Kidney (tissue), 14 donors: ENCODE results near the gene ACOT12. TPM values are rescaled to one million over a fixed set of nuclear protein-coding genes. Genes with fewer than 3 reads are reported as not detected.

ENCODE experiments used
- DNase-seq, 5 donors: peaks; one replicate each; pipeline ENCODE4 v3.0.0-alpha.2; 2013 to 2020
- FAIRE-seq: peaks from 2 replicates; lab custom pipeline; 2012; peaks lifted over from hg19 to GRCh38; lab: Jason Lieb, UNC
- H3K27ac ChIP-seq, 2 donors: one replicate each; pipeline ENCODE4 v1.7.0; 2013; ENCODE audit warnings: low read depth in 2 of 2, low read length in 2 of 2, inconsistent platforms in 1 of 2
- H3K27me3 ChIP-seq: one replicate; pipeline ENCODE4 v1.7.1; 2013; ENCODE audit warnings: low read length, inconsistent platforms; ENCODE audit not compliant: control insufficient read depth, insufficient read depth
- H3K36me3 ChIP-seq, 3 donors: one replicate each; pipeline versions ENCODE4 v1.7.0 to v1.7.1; 2013; ENCODE audit warnings: low read length in 3 of 3, control low read depth in 1 of 3, inconsistent platforms in 1 of 3; ENCODE audit not compliant: insufficient read depth in 3 of 3, control insufficient read depth in 2 of 3
- H3K4me1 ChIP-seq, 3 donors: one replicate each; pipeline versions ENCODE4 v1.7.0 to v1.7.1; 2013; ENCODE audit warnings: low read length in 3 of 3, inconsistent platforms in 1 of 3, low read depth in 1 of 3; ENCODE audit not compliant: control insufficient read depth in 2 of 3, insufficient read depth in 2 of 3
- H3K4me3 ChIP-seq, 3 donors: one replicate each; pipeline versions ENCODE4 v1.7.0 to v1.8.1; 2013; ENCODE audit warnings: low read length in 3 of 3, control low read depth in 1 of 3, inconsistent platforms in 1 of 3
- H3K9ac ChIP-seq, 3 donors: one replicate each; pipeline versions ENCODE4 v1.7.0 to v1.7.1; 2013; ENCODE audit warnings: low read length in 3 of 3, control low read depth in 1 of 3, inconsistent platforms in 1 of 3
- H3K9me3 ChIP-seq, 3 donors: one replicate each; pipeline versions ENCODE4 v1.7.0 to v1.7.1; 2013; ENCODE audit warnings: low read length in 3 of 3, control low read depth in 1 of 3, inconsistent platforms in 1 of 3; ENCODE audit not compliant: control insufficient read depth in 2 of 3, insufficient read depth in 1 of 3
- CTCF ChIP-seq: IDR thresholded peaks from 3 replicates; pipeline ENCODE4 v1.5.1; 2012; ENCODE audit warnings: mild to moderate bottlenecking, moderate library complexity, borderline replicate concordance; ENCODE audit not compliant: insufficient read depth; ENCODE audit errors: extremely low read depth
- intact Hi-C: fragments of 100-400 bp; cut with DNase I; formaldehyde crosslinking; loops from one replicate; pipeline ENCODE4 v1.11.1; 2022
- polyA plus RNA-seq: library from polyadenylated mRNA; stranded (reverse); fragments of 350-450 nt; fragmentation: Illumina TruSeq; extraction: RNeasy Lipid Tissue Mini Kit (QIAGEN cat#74804); gene quantifications from one replicate; pipeline ENCODE4 v1.2.3, GENCODE V29; 2014; ENCODE audit warnings: low read depth, low replicate concordance; ENCODE audit not compliant: insufficient read depth
- total RNA-seq: library from RNA; stranded (reverse); fragmentation: NEBNext Ultra II Directional; extraction: Animal tissue kit (Norgen Biotek cat#: 25700); gene quantifications from one replicate; pipeline ENCODE4 v1.2.1, GENCODE V29; 2021
- donor health status: control.
- donor health status: control.
- donor health status: control.
- donor health status: control.
- donor health status: control.
- donor health status: DM: yes; HTN: yes; CAD: no.
- donor health status: Normal renal cell carcinoma (clear cell type).

ACOT12 gene
- total and polyA plus RNA-seq, 2 donors from 2014 or later = 2.2 TPM; not detected in 1

GRCh38 chr5:81400375-81400774, 6.4 kb upstream of the ACOT12 start:
- Histone ChIP-seq H3K4me3 (no peak overlapping the region), H3K27ac (no peak overlapping the region), H3K36me3 (no peaks in the 10 kb centered on the region), H3K27me3 (no peaks in the 10 kb centered on the region), H3K4me1 (no peaks in the 10 kb centered on the region), H3K9me3 (no peaks in the 10 kb centered on the region), H3K9ac (no peak overlapping the region)
- FAIRE-seq = no peak
- DNase-seq = no peak
- intact Hi-C loops = no loop called here
- no peak for TF ChIP-seq CTCF

DNA sequence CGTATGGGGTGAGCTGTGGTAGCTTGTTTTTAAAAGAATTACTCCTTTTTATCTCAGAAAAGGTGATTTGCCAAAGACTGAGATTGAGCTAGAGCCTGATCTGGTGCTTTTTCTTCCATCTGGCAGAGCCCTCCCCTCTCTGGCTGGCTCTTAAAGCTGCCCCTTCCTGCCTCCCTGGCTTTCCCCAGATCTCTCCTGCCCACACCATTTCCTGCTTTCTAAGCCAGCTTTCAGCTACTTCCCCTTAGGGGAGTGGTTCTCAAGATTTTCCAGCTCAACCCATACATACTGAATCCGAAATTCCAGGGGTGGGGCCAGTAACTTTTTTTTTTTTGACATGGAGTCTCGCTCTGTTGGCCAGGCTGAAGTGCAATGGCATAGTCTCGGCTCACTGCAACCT, 4.8 kb upstream of the ACOT12 start:
- no peak for TF ChIP-seq CTCF
- Histone ChIP-seq H3K27ac (no peak overlapping the region), H3K27me3 (no peaks in the 10 kb centered on the region), H3K4me1 (no peaks in the 10 kb centered on the region), H3K36me3 (no peaks in the 10 kb centered on the region), H3K9me3 (no peaks in the 10 kb centered on the region), H3K9ac (no peak overlapping the region), H3K4me3 (no peak overlapping the region)
- DNase-seq (no peak), FAIRE-seq (no peak)
- intact Hi-C loops = no loop called here

DNA sequence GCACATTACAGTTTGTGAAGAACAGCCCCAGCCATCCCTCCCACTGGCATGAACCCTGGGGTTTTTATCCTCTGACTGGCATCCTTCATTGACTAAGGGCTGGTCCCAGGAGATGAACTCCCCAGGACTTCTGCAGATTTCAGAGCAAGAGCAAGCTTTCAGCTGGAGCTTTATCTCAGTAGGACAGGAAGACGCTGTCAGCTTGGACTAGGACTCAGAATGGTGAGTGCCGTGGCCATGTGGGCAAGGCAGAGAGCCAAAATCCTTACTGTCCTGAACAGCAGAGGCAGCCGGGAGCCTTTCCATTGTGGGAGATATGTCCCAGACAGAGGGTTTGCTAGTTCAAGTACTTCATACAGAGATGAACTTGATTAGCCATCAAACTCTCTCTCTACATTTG, 3.2 kb upstream of the ACOT12 start:
- Histone ChIP-seq H3K4me3 (no peak overlapping the region), H3K4me1 (no peaks in the 10 kb centered on the region), H3K27ac (no peak overlapping the region), H3K9me3 (no peaks in the 10 kb centered on the region), H3K36me3 (no peaks in the 10 kb centered on the region), H3K9ac (no peak overlapping the region), H3K27me3 (no peaks in the 10 kb centered on the region)
- FAIRE-seq = no peak
- intact Hi-C loops = no loop called here
- no peak for TF ChIP-seq CTCF
- peak in 2 of 5 donors; percentile 46 to 62 for DNase-seq

DNA sequence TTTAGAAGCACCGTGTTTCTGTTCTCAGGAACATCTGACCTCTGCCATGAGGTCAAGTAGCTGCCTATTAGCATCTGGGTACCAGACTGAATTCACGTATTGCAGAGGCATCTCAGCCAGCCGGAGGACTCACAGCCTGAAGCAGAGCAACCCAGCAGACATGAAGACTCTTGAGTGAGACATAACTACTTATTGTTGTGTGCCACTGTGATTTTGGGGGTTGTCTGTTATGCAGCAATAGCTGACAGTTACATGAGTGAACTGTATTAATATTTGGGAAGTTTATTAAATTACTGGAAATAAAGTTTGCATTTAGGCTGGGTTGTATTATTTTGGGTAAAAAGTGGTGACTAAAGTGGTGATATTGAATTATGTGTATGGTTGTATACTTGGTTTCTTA, 1.3 kb upstream of the ACOT12 start:
- H3K9ac ChIP-seq = no peak overlapping the region
- no peak overlapping the region for H3K4me3 ChIP-seq
- FAIRE-seq (no peak), DNase-seq (no peak)
- no peaks in the 10 kb centered on the region for H3K9me3 ChIP-seq
- H3K4me1 ChIP-seq = no peaks in the 10 kb centered on the region
- H3K36me3 ChIP-seq = no peaks in the 10 kb centered on the region
- intact Hi-C loops = no loop called here
- H3K27ac ChIP-seq = no peak overlapping the region
- no peak for TF ChIP-seq CTCF
- no peaks in the 10 kb centered on the region for H3K27me3 ChIP-seq
